Measurements from ENCODE around the gene ATRNL1.

The ATRNL1 gene

GRCh38 chr10:115093286-115093775 is at the start of gene ATRNL1:
ATRNL1 (plus strand) TSS chr10:115093365; CDS start chr10:115093751, 386 bp downstream.
- no peak for DNase-seq

GRCh38 chr10:115043719-115044118 is 49.4 kb upstream of the ATRNL1 start:
- DNase-seq, result no peak

- no peak for DNase-seq
Observed at GRCh38 chr10:115044891-115045290, 48.3 kb upstream of the ATRNL1 start.

- DNase-seq, result no peak
Observed at GRCh38 chr10:115045499-115045898, 47.7 kb upstream of the ATRNL1 start.

- DNase-seq, result no peak
Observed at GRCh38 chr10:115046686-115047236, 46.4 kb upstream of the ATRNL1 start.

GRCh38 chr10:115047705-115048104 is 45.5 kb upstream of the ATRNL1 start:
- no peak for DNase-seq

GRCh38 chr10:115049318-115049717 is 43.8 kb upstream of the ATRNL1 start:
- DNase-seq, result no peak

- no peak for DNase-seq
Observed at GRCh38 chr10:115049960-115050359, 43.2 kb upstream of the ATRNL1 start.

- no peak for DNase-seq
Observed at GRCh38 chr10:115050375-115051010, 42.7 kb upstream of the ATRNL1 start.

GRCh38 chr10:115051216-115051615 is 41.9 kb upstream of the ATRNL1 start:
- no peak for DNase-seq

- no peak for DNase-seq
Observed at GRCh38 chr10:115052226-115052625, 40.9 kb upstream of the ATRNL1 start.

GRCh38 chr10:115052728-115053127 is 40.4 kb upstream of the ATRNL1 start:
- no peak for DNase-seq

GRCh38 chr10:115056186-115056585 is 37.0 kb upstream of the ATRNL1 start:
- no peak for DNase-seq

GRCh38 chr10:115059301-115059898 is 33.8 kb upstream of the ATRNL1 start:
- DNase-seq, result no peak

- no peak for DNase-seq
Observed at GRCh38 chr10:115063701-115064658, 29.2 kb upstream of the ATRNL1 start.

GRCh38 chr10:115065801-115066200 is 27.4 kb upstream of the ATRNL1 start:
- no peak for DNase-seq

- no peak for DNase-seq
Observed at GRCh38 chr10:115066528-115066927, 26.6 kb upstream of the ATRNL1 start.

GRCh38 chr10:115073796-115074195 is 19.4 kb upstream of the ATRNL1 start:
- no peak for DNase-seq

GRCh38 chr10:115082506-115082905 is 10.7 kb upstream of the ATRNL1 start:
- no peak for DNase-seq

- DNase-seq, result no peak
Observed at GRCh38 chr10:115084277-115084850, 8.8 kb upstream of the ATRNL1 start.

GRCh38 chr10:115091161-115091560 is 2.0 kb upstream of the ATRNL1 start:
- DNase-seq, result no peak

GRCh38 chr10:115092258-115092554 is 959 bp upstream of the ATRNL1 start:
- DNase-seq, result no peak

Data from CD4-positive, alpha-beta T cell treated with Interferon alpha-2 for 1 hour (primary cell).